HG03469 (cell line): ENCODE measurements around the gene HTT.
"Not testable (repeated sequence)": the region's sequence is repeated elsewhere in the genome, so short reads cannot be mapped to it uniquely, and the experiment has no call there.

Experiments
- ATAC-seq: cut with Tn5 transposase; IDR thresholded peaks from one replicate; pipeline ENCODE4 v1.9.1; 2021; ENCODE audit warnings: mild to moderate bottlenecking, moderate library complexity, moderate number of reproducible peaks; ENCODE audit not compliant: unreplicated experiment

The HTT gene

GRCh38 chr4:3044870-3045819 lies 29.3 kb upstream of the HTT start:
- no peak for ATAC-seq

DNA sequence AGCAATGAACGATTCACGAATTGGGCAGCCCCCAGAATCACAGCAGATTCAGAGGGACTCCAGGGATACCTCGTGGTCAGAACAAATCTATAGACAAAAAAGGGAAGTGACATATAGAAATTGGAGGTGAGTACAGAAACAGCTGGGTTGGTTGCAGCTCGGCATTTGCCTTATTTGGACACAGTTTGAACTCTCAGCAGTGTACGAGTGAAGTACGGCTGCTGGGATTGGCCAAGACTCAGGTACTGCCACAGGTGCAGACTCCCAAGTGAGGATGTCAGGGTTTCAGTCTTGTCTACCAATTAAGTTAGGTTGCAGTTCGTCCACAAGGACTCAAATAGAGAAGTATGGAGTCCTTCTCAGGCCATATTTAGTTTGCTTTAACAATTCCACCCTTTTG lies 28.3 kb upstream of the HTT start:
- ATAC-seq, result no peak

- ATAC-seq, result no peak
Measured at GRCh38 chr4:3046623-3047022, 27.9 kb upstream of the HTT start.

GRCh38 chr4:3047464-3048286 lies 26.8 kb upstream of the HTT start:
- ATAC-seq, result peak; percentile 79

GRCh38 chr4:3051141-3051897 lies 23.2 kb upstream of the HTT start:
- not testable (repeated sequence) for ATAC-seq

DNA sequence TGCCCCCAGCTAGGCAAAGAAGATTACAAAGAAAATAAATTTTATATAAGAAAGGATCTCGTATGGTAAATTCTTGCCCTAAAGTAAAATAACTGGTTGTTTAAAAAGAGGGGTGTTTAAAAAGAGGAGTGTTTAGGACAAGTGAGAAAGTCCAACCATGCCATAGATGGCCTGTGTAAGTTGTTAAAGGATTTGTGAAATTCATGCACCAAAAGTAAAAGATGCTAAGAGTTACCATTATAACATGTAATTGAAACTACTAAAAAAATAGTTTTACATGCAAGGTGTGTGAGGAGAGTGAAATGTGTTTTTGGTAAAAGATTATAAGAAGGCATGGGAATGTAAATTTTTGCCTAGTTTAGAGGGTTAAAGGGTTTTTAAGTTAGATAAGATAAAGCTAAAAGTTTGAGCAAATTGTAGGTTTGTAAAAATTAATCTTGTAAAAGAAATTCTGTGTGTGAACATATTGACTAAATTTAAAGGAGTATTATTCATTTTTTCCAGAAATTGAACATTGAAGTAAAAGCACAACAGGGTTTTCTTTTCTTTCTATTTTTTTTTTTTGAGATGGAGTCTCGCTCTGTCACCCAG lies 20.2 kb upstream of the HTT start:
- no peak for ATAC-seq

DNA sequence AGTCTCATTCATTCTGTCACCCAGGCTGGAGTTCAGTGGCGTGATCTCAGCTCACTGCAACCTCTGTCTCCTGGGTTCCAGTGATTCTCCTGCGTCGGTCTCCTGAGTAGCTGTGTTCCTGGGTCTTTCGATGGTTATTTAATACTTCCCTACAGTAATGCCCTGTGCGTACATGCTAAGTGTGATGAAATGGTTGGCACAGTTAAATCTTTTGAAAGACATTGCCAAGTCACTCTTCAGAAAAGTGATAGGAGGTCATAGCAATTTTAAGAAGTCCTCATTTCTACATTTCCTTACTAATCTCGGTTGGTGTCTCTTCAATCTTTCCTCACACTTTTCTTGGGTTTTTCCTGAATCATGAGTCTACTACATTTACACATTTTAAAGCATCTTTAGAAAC lies 14.5 kb upstream of the HTT start:
- no peak for ATAC-seq

- ATAC-seq, result no peak
Measured at GRCh38 chr4:3060946-3061345, 13.5 kb upstream of the HTT start.

DNA sequence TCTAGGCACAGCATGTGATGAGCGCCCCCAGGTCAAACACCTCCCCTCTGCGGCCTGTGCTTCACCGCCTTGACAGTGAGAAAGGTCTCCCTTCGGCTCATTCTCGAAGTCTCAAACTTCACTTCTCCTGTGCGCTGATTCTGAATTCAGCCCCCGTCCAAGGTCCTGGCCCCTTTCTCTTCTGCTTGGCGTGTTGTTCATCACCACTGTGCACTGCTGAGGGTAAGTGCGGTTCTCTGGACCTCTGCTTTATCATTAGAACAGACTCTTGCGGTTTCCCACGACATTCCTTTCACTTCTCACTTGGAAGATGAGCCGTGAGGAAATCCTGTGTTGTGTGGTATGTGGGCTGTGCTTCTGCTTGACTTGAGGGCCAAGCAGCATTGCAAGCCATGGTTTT lies 12.0 kb upstream of the HTT start:
- ATAC-seq, result no peak

GRCh38 chr4:3065551-3065950 lies 8.9 kb upstream of the HTT start:
- no peak for ATAC-seq

- no peak for ATAC-seq
Measured at GRCh38 chr4:3066836-3067400, 7.6 kb upstream of the HTT start.

- no peak for ATAC-seq
Measured at GRCh38 chr4:3067473-3068001, 6.9 kb upstream of the HTT start.

DNA sequence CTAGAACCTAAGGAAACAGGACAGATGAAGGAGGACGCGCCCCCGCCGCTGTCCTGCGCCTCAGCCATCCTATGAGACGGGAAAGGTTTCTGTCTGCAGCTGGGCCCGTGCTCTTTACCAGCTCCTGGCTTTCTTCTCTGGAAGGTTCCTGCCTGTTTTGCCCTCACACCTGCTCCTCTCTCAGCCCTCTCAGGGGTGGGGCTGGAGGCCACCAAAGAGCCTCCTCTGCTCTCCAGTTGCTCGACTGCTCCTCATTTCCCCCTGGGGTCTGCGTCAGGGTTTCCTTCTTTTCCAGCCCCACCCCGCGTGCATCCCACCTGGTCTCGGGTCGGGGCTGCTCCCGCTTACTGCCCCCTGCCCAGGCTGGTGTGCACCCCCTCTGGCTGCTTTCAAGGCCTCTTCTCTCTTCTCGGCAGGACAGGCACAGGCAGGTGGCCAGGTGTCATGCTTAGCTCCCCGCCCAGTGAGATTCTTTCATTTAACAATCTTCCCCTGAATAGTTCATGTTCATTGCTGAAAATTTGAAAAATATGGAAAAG lies 4.8 kb upstream of the HTT start:
- no peak for ATAC-seq

DNA sequence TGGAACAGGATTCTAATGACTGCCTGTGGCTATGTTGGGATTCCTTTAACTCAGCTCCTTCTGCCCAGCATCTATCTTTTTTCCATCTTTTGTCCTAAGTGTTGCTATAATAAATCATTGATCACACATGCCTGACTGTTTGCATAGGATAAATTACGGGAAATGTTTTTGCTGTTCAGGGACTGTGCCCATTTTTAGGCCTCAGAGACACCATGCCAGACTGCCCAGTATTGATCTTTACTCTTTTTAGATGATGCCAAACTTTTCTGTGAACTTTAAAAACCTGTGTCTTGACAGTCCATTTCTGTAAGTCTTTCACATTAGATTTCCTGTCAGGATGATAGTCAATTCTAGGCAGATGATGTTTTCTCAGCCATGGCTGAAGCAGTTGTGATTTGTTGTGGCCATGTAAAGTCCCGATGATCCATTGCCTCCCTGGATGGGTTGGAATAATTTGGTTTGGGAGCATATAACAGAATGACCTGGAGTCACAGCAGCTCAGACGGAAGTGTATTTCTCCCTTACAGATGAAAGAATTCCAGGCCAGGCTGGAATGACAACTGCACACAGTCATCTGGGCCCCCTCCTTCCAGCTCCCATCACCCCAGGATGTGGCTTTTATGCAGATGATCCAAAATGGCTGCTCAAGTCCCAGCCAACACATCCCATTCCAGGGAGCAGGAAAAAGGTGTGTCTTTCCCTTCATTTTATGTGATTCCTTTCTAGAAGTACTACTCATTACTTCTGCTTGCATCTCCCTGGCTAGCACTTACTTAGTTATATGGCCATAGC lies 3.6 kb upstream of the HTT start:
- ATAC-seq, result no peak

GRCh38 chr4:3071811-3072210 lies 2.7 kb upstream of the HTT start:
- ATAC-seq, result no peak

- peak; percentile 11 for ATAC-seq
Measured at GRCh38 chr4:3073158-3074077, 1.1 kb upstream of the HTT start.

DNA sequence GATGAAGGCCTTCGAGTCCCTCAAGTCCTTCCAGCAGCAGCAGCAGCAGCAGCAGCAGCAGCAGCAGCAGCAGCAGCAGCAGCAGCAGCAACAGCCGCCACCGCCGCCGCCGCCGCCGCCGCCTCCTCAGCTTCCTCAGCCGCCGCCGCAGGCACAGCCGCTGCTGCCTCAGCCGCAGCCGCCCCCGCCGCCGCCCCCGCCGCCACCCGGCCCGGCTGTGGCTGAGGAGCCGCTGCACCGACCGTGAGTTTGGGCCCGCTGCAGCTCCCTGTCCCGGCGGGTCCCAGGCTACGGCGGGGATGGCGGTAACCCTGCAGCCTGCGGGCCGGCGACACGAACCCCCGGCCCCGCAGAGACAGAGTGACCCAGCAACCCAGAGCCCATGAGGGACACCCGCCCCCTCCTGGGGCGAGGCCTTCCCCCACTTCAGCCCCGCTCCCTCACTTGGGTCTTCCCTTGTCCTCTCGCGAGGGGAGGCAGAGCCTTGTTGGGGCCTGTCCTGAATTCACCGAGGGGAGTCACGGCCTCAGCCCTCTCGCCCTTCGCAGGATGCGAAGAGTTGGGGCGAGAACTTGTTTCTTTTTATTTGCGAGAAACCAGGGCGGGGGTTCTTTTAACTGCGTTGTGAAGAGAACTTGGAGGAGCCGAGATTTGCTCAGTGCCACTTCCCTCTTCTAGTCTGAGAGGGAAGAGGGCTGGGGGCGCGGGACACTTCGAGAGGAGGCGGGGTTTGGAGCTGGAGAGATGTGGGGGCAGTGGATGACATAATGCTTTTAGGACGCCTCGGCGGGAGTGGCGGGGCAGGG lies 568 bp downstream of the HTT start:
- no peak for ATAC-seq
